22Rv1 (cell line): ENCODE data around the gene GANAB.

Source experiments
- CTCF ChIP-seq: fragments of 450-650 bp; IDR thresholded peaks from 2 replicates; pipeline ENCODE4 v1.5.1; 2017; ENCODE audit warnings: mild to moderate bottlenecking
- ZFX ChIP-seq: fragments of 450-650 bp; IDR thresholded peaks from 2 replicates; pipeline ENCODE4 v1.6.1; 2017; ENCODE audit warnings: antibody characterized with exemption, borderline replicate concordance

DNA sequence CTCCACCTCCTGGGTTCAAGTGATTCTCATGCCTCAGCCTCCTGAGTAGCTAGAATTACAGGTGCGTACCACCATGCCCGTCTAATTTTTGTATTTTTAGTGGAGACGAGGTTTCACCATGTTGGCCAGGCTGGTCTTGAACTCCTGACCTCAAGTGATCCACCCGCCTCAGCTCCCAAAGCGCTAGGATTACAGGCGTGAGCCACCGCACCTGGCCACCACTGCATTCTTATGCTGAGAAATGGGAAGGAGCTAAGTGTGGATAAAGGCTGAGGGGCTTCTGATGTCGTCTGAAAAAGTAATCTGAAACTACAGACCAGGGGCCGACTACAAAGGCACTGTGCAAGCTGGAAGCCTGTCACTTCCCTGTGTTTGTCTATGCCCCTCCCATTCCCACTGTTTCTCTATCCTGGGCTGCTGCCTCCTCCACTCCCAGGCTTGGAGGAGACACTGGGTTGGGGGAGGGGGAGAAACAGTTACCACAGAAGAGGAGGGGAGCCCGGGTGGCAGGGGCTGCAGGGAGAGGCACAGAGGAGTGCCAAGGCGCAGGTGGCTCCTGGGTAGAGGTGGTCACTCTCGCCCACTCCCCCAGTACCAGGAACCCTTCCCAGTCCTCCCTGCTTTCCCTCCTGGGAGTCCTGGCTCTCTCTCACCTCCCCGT lies 41.8 kb downstream of the GANAB start:
- TF ChIP-seq CTCF, result no peak
- TF ChIP-seq ZFX, result no peak
